Central memory CD8-positive, alpha-beta T cell (primary cell): ENCODE results near the gene CUL4A.

Source experiments
- ATAC-seq: fragments of 150-1000 bp; cut with Tn5 transposase; replicated peaks from 2 replicates; pipeline ENCODE4 v1.10.0; 2022; ENCODE audit warnings: mild to moderate bottlenecking, moderate FRiP score, moderate number of reproducible peaks; ENCODE audit not compliant: poor library complexity, severe bottlenecking; ENCODE audit errors: extremely low read depth
- DNase-seq, 2 donors: peaks; one replicate each; pipeline ENCODE4 v3.0.0; 2021; ENCODE audit warnings: low spot score in 2 of 2
- H3K27ac Mint-ChIP-seq: one replicate; pipeline ENCODE4 v1.8.0; 2022; ENCODE audit warnings: low read depth, mild to moderate bottlenecking, moderate library complexity, mixed read lengths
- H3K27me3 Mint-ChIP-seq: one replicate; pipeline ENCODE4 v1.8.0; 2022; ENCODE audit warnings: mixed read lengths
- H3K36me3 Mint-ChIP-seq: one replicate; pipeline ENCODE4 v1.8.0; 2022; ENCODE audit warnings: mild to moderate bottlenecking, moderate library complexity, mixed read lengths; ENCODE audit not compliant: insufficient read depth
- H3K4me1 Mint-ChIP-seq: one replicate; pipeline ENCODE4 v1.8.0; 2022; ENCODE audit warnings: mixed read lengths
- H3K4me3 Mint-ChIP-seq: one replicate; pipeline ENCODE4 v1.8.0; 2022; ENCODE audit warnings: mild to moderate bottlenecking, moderate library complexity, mixed read lengths
- H3K9me3 Mint-ChIP-seq: one replicate; pipeline ENCODE4 v1.8.0; 2022; ENCODE audit warnings: mixed read lengths

The CUL4A gene

DNA sequence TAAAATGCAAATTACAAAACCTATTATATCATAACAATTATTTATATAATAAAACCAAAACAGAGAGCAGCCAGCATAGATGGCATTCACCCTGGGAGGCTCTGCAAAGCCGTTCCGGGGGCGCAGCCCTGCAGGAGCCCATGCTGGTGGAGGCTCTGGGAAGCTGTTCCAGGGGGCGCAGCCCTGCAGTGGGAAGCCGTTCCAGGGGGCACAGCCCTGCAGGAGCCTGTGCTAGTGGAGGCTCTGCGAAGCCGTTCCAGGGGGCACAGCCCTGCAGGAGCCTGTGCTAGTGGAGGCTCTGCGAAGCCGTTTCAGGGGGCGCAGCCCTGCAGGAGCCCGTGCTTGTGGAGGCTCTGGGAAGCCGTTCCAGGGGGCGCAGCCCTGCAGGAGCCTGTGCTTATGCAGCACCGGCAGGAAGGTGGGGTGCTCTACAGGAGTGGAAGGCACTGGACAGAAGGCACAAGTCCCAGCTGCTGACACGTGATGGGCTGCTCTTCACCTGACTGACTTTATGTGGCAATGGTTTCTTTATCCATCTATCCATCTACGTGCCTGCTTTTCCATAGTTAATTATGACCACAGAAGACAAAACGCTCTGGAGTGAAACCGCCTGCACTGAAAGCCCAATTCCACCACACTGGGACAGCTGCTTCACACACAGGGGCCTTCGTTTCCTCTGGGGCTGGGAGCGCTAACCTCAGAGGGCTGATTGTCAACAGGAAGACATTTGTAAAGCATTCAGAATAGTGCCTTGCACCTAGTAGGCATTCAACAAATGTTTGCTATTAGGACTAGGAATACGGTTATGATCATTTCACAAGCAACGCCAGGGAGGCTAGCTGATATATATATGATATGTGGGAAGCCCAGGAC lies 24.6 kb upstream of the CUL4A start:
- H3K36me3 Mint-ChIP-seq, result peaks cover 34% of the 10 kb centered on the region
- peak overlapping the region; percentile 79 for H3K4me3 Mint-ChIP-seq
- H3K27me3 Mint-ChIP-seq, result no peaks in the 10 kb centered on the region
- H3K27ac Mint-ChIP-seq, result peak overlapping the region; percentile 70
- DNase-seq, result no peak
- ATAC-seq, result peak; percentile 70
- H3K9me3 Mint-ChIP-seq, result no peaks in the 10 kb centered on the region
- peaks cover 64% of the 10 kb centered on the region for H3K4me1 Mint-ChIP-seq

DNA sequence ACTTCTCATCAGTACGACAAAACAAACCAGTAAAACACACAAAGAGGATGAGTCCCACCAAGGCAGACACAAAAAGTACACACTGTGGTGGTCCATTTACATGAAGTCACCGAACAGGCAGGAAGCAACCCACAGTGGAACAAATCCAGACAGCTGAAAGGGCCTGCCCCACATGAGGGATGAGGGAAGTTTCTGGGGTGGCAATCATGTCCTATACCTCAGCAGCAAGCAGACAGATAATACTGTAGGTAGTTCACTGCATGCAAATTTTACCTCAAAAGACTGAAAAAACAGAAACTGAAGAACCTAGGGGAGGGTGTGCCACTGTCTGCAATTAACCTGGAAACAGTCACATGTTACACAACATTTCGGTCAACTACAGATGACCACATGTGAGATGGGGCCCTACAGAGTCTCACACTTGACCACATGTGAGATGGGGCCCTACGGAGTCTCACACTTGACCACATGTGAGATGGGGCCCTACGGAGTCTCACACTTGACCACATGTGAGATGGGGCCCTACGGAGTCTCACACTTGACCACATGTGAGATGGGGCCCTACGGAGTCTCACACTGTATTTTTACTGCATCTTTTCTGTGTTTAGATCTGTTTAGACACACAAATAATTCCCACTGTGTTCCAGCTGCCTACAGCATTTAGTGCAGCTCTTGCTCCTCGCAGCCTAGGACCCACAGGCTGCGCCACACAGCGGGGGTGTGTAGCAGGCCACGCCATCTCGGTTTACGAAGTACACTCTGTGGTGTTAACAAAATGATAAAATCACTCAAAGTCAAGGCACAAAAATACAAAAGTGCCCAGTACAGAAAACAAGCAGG lies 23.1 kb upstream of the CUL4A start:
- Mint-ChIP-seq H3K4me3 (peak overlapping the region; percentile 79), H3K9me3 (no peaks in the 10 kb centered on the region)

DNA sequence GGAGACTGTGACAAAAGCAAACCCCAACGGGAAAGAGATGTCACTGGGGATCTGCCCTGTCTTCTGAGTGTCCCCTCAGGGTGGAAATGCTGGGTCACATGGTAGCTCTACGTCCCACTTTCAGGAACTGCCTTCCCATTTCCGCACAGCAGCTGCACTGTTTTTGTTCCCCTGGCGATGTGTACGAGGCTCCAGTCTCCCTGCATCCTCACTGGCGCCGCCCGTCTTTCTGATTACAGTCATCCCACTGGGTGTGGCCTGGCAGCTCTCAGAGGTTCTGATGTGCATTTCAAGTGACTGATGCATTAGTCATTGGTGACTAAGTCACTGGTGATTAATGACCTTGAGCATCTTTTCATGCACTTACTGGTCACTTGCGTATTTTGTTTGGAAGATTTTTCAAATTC lies 22.1 kb upstream of the CUL4A start:
- ATAC-seq (no peak), DNase-seq (no peak)
- peak overlapping the region; percentile 83 for H3K27ac Mint-ChIP-seq

More for the DNA sequence above, 23.1 kb upstream of the CUL4A start:
- Mint-ChIP-seq H3K4me1 (peaks cover 55% of the 10 kb centered on the region), H3K27me3 (no peaks in the 10 kb centered on the region), H3K36me3 (peaks cover 37% of the 10 kb centered on the region), H3K27ac (peak overlapping the region; percentile 70)
- DNase-seq, result no peak
- peak; percentile 66 for ATAC-seq

DNA sequence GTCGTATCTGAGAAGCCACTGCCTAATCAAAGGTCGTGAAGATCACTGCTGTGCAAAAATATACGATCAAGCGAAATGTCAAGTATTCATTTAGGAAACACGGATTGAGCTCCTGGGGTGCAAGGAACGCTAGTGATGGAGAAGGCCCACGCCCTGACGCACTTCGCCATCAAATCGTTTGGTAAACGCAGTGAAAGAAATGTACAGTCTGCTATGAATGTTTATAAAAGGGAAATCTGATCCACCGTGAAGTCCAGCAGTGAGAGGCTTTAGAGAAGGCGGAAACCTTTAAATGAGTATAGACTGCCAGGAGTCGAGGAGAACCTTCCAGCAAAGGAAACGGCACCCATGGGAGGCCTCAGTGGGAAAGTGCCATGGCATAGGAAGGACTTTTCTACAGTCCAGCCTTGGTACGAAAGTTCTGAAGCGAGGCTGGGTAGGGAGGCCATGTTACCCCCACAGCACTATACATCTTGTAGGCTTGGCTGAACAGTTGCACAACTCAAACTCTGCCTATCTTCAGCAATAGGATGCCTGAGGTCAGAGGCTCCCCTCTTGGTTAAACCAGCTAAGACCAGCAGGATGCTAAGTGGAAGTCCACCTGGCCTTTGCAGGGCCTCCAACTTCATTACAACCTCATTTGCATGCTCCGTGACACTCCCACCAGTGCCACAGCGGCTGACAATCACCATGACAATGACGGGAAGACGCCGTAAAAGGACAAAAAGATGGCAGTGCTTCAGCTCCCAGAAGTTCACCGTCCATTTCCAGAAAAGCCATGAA lies 21.3 kb upstream of the CUL4A start:
- Mint-ChIP-seq H3K27me3 (no peaks in the 10 kb centered on the region), H3K4me3 (no peak overlapping the region), H3K4me1 (peaks cover 54% of the 10 kb centered on the region), H3K27ac (peak overlapping the region; percentile 83), H3K36me3 (peaks cover 42% of the 10 kb centered on the region), H3K9me3 (no peaks in the 10 kb centered on the region)
- ATAC-seq (no peak), DNase-seq (no peak)

More for the DNA sequence above, 22.1 kb upstream of the CUL4A start:
- Mint-ChIP-seq H3K27me3 (no peaks in the 10 kb centered on the region), H3K4me3 (peak overlapping the region; percentile 54), H3K9me3 (no peaks in the 10 kb centered on the region), H3K4me1 (peaks cover 55% of the 10 kb centered on the region), H3K36me3 (peaks cover 40% of the 10 kb centered on the region)

DNA sequence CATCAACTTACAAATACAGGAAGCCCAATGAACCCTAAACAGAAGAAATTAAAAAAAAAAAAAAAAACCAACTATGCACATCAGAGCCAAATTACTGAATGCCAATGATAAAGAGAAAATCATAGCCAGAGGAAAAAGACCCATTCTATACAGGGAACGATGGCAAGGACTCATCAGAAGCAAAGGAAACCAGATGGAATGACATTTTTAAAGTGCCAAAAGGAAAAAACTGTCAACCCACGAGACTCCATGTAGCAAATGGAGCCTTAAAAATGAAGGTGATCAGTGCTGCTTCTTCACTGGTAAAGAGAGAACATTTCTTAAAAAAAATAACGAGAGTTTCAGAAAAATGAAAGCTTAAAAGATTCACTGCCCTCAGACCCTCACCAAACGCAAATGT lies 19.2 kb upstream of the CUL4A start:
- Mint-ChIP-seq H3K36me3 (peaks cover 46% of the 10 kb centered on the region), H3K27me3 (no peaks in the 10 kb centered on the region), H3K9me3 (no peaks in the 10 kb centered on the region), H3K27ac (no peak overlapping the region), H3K4me1 (peaks cover 36% of the 10 kb centered on the region), H3K4me3 (no peak overlapping the region)
- ATAC-seq (no peak), DNase-seq (no peak)

DNA sequence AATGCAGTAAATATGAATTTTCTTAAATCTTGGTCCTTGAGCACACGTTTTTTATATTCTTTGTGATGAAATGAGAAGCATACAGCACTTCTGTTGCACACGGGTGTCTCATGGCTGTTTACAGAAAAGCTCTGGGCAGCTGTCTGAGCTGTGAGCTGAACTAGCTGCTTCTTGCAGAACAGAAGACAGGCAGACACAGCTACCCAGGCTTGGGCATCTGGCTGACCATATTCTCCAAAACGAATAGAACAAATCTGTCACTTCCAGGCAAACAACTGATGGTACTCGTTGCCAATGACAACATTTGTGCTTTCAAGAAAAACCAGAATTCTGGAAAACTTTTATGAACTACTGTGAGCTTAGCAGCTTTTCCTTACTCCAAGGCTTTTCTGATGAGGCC lies 17.1 kb upstream of the CUL4A start:
- H3K9me3 Mint-ChIP-seq, result no peaks in the 10 kb centered on the region
- no peak for ATAC-seq
- no peak for DNase-seq
- no peak overlapping the region for H3K27ac Mint-ChIP-seq
- no peaks in the 10 kb centered on the region for H3K27me3 Mint-ChIP-seq
- H3K36me3 Mint-ChIP-seq, result peaks cover 63% of the 10 kb centered on the region
- H3K4me3 Mint-ChIP-seq, result no peak overlapping the region
- H3K4me1 Mint-ChIP-seq, result peaks cover 15% of the 10 kb centered on the region

DNA sequence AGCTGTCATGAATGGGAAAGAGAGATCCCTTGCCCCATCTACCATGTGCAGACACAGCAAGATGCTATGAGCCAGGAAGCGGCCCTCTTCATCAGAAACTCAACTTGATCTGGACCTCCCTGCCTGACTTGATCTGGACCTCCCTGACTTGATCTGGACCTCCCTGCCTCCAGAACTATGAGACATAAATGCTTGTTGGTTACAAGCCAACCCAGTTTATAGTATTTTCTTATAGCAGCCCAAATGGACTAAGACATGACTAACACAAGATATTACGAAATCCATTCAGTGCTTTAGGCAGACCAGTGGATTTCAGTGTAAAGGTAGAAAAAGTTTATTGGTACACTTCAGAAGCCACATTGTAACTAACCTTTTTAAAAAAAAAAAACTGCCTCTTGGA lies 16.5 kb upstream of the CUL4A start:
- peaks cover 9% of the 10 kb centered on the region for H3K4me1 Mint-ChIP-seq
- no peak overlapping the region for H3K27ac Mint-ChIP-seq
- H3K9me3 Mint-ChIP-seq, result no peaks in the 10 kb centered on the region
- H3K36me3 Mint-ChIP-seq, result peaks cover 67% of the 10 kb centered on the region
- no peak overlapping the region for H3K4me3 Mint-ChIP-seq
- ATAC-seq (no peak), DNase-seq (no peak)
- H3K27me3 Mint-ChIP-seq, result no peaks in the 10 kb centered on the region

DNA sequence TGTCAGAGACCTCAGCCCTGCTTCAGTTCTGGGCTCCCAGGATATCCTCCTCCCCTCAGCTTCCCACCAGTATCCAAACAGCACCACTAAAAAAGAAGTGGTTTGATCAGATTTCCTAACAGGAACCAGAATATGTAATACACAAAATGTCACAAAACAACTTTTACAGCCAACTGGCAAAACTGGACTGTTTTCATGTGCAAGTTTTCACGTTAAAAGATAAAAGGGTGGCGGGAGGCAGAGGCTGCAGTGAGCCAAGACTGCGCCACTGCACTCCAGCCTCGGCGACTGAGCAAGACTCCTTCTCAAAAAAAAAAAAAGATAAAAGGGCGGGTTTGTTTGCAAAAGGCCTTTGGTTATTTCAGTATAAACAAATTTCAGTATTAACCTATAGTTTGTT lies 14.1 kb upstream of the CUL4A start:
- ATAC-seq (no peak), DNase-seq (no peak)
- Mint-ChIP-seq H3K9me3 (no peaks in the 10 kb centered on the region), H3K27ac (no peak overlapping the region), H3K36me3 (peaks cover 58% of the 10 kb centered on the region), H3K4me1 (no peaks in the 10 kb centered on the region), H3K4me3 (no peak overlapping the region), H3K27me3 (no peaks in the 10 kb centered on the region)

DNA sequence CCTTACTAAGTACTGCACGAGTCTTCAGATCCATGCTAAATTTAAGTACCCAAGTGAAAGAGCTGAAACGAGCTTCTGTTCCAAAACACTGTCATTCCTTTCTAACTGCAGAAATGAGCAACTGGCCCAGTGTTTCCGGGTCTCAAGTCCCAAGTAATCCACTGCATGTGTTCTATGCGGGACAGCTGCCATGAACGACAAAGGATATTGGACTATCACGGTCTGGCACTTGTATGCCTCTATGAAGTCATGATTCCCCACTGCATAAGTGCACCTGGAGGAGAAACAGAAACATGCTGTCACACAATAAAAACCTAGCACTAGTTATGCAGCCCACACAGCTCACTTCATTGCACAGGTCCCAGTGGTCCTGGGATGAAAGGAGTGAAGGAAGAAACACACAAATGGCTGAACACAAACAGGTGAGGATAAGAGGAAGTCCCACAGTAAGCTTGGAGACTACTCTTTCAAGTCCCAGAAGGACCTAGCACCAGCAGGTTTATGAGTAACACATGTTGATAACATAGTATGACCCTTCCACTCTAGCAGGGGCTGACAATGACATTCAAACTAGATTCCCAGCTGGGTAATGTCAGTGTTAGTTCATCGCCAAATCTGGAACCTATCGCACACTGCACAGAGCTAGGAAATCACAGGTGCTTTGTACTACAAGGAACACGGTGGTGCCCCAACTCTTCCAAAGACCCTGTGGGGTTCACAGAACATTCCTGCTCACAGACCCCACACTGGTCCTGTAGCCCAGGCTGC lies 12.3 kb upstream of the CUL4A start:
- DNase-seq, result no peak
- H3K4me3 Mint-ChIP-seq, result no peak overlapping the region
- H3K27me3 Mint-ChIP-seq, result no peaks in the 10 kb centered on the region
- ATAC-seq, result no peak
- no peaks in the 10 kb centered on the region for H3K9me3 Mint-ChIP-seq
- H3K4me1 Mint-ChIP-seq, result peaks cover 2% of the 10 kb centered on the region
- no peak overlapping the region for H3K27ac Mint-ChIP-seq
- peaks cover 55% of the 10 kb centered on the region for H3K36me3 Mint-ChIP-seq

DNA sequence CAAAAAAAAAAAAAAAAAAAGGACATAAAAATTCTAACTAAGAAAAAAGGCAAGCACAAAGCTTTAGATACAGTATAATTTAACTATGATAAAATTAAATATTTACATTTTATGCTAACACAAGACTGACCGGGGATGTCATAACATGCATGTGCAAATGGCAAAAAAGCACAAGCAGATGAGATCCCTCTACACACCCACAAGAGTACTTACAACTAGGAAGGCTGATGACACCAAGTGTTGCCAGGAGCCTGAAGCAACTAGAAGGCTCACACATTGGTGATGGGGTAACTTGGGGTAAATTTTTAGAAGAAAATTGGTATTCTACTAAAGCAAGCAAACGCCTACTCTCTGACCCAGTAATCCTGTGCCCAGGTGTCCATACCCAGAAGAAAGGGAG lies 7.6 kb upstream of the CUL4A start:
- H3K36me3 Mint-ChIP-seq, result peaks cover 34% of the 10 kb centered on the region
- no peak overlapping the region for H3K4me3 Mint-ChIP-seq
- DNase-seq (no peak), ATAC-seq (no peak)
- H3K27ac Mint-ChIP-seq, result no peak overlapping the region
- no peaks in the 10 kb centered on the region for H3K27me3 Mint-ChIP-seq
- no peaks in the 10 kb centered on the region for H3K9me3 Mint-ChIP-seq
- H3K4me1 Mint-ChIP-seq, result peaks cover 45% of the 10 kb centered on the region

DNA sequence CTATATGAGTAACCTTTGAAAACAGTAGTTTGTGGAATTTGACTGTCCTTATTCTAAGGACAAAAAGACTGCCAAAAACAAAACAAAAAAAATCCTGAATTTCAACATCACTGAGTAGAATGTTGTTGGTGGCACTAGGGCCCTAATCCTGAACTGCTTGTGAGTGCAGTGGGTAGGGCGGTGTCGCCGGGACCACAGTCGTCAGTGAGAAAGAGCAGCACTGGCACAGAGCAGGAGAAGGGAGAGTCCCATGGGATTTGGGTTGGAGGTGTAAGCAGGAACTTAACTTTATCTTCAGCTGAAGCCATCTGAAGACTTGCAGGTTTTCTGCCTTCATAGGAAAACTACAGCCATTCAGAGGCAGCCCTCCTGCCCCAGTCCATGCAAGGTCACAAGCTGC lies 6.5 kb upstream of the CUL4A start:
- Mint-ChIP-seq H3K36me3 (peaks cover 26% of the 10 kb centered on the region), H3K27me3 (no peaks in the 10 kb centered on the region), H3K9me3 (no peaks in the 10 kb centered on the region), H3K27ac (no peak overlapping the region), H3K4me3 (no peak overlapping the region), H3K4me1 (peaks cover 55% of the 10 kb centered on the region)
- ATAC-seq (no peak), DNase-seq (no peak)
